HG03558 (cell line): ENCODE data around the gene TSC22D3.

ENCODE experiments used
- ATAC-seq: cut with Tn5 transposase; IDR thresholded peaks from one replicate; pipeline ENCODE4 v1.9.1; 2021; ENCODE audit warnings: moderate number of reproducible peaks; ENCODE audit not compliant: unreplicated experiment; ENCODE audit errors: extremely low read depth

Gene TSC22D3

GRCh38 chrX:107763647-107764046 is 11.9 kb downstream of the TSC22D3 start:
- no peak for ATAC-seq

DNA sequence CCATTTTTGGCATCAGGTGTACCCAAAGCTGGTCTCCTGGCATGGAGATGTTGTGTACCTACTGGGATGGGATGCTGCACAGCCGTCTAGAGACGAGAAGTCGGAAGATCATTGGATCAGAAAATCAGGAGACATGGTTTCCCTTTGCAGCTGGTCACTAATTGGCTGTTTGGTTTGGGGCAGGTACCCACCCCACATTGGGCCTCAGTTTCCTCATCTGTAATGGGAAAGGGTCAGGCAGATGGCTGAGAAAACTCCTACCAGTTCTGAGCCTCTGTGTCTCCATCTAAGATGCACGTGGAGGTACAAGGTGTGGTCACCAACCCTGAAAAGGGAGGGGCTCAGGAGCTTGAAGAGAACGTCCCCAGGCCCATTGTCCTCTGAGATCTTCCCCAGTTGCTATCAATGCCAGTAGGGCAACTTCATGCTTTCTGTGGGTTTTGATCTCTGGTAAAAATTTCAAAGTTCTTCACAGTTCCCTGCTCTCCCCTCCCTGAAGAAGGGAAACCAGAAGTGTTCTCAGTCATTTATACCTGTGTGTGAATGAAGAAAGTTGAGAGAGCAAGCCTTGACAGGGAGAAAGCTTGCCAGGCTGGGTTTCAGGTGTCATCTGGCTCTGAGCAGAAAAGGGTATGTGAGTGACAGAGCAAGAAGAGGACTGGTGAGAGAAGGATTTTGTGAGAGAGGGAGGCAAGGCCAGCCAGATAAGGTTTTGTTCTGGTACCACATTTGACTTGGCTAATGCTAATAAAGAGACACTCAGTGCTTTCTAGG is 15.1 kb downstream of the TSC22D3 start:
- no peak for ATAC-seq

DNA sequence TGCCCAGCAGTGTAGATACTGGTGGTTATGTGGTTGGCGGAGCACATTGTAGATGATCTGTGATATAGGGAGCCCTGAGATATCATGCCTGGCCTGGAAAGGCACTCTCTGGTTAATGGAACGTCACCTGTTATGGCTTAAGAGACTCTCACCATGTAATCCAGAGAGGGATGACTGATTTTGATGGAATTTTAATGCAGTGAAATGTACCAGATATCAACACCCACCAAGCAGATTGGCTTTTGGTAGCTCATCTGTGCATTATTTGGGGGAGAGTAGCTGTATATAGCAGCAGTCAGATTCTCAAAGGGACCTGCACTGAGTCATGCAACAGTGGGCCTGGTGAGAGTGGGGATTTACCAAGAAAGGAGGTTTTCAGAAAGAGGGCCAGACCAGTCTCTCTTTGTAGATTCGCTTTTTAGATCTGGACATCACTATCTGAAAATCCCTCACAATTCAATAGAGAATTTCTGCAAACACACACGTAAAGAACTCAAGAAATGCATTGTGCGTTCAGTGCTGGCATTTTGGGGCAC is 17.3 kb downstream of the TSC22D3 start:
- ATAC-seq: no peak

GRCh38 chrX:107755721-107756120 is 19.9 kb downstream of the TSC22D3 start:
- no peak for ATAC-seq

DNA sequence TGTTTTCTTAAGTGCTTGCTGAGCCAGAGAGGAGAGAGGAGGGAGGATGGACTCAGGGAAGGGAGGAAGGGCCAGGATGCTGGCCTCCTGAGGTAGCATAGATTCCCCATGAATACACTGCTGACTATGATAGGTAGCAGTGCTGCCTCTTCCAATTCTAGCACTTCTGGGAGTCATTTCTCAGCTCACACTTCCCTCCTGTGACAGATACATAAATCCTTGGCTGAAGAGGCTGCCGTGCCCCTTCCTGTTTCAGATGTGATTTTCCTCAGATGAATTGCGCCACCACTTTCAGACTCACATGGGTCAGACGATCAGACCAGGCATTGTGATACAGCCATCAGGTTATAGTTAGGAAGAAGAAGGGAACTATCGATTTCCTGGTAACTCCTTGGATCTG is 22.4 kb downstream of the TSC22D3 start:
- no peak for ATAC-seq

GRCh38 chrX:107752714-107753113 is 22.9 kb downstream of the TSC22D3 start:
- ATAC-seq: no peak

DNA sequence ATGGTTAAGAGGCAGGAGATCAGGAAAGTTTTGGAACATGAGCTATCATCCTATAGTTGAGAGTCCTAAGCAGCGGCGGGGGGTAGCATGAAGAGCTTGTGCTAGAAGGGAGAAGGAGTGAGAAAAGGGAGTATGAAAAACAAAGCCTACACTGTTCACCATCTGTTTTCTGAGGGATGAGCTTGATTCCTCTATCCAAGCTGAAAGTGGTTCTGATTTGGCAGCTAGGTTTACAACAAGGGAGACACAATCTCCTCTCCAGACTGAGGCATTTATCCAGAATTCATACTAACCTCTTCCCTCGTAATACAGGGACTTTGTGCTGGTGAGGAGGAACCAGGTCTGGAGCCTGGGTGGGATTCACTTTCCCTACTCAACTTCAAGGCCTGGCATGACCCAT is 23.5 kb downstream of the TSC22D3 start:
- ATAC-seq: no peak

DNA sequence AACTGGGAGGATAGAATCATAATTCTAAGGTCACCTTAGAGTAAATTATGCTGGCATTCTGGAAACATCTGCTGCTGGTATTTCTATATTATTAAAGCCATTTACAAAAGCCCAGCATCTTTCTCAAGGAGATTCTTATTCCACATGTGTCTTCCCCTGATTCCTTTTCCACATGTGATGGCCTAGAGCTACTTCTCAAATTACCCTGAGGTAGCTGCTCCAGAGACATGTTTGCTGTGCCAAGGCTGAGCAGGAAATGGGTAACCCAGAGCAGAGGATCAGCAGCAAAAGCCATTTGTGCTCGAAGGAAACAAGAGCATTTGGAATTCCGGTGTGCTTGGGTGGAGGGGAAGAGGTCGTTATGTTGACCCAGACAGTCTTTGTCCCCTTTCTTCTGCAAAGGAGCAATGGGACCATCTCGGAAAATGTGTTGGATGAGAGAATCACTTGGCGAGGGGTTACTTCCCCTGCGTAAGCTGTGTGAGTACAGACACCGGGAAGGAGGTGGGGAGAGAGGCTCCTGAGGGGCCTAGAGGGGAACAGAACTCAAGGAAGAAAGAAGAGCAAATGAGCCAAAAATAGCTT is 24.6 kb downstream of the TSC22D3 start:
- ATAC-seq: no peak

DNA sequence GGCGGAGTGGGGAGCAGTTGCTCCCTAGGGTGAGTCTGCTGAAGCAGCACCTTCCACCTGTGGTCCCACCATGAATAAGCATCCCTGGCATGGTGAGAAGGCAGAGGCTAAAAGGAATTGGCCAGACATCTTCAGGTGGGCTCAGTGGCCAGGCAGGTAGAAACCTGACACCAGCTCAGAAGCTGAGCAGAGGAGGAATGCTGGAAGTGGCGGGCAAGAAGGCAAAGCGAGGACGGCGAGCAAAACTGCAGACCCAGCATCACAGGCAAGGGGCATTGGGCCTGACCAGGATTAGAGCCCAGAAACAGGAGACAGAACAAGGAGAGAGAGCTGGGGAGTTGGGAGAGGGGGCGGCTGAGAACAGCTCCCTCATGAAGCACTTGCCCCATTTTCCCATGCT is 25.3 kb downstream of the TSC22D3 start:
- ATAC-seq: no peak

GRCh38 chrX:107748506-107748905 is 27.1 kb downstream of the TSC22D3 start:
- ATAC-seq: no peak

DNA sequence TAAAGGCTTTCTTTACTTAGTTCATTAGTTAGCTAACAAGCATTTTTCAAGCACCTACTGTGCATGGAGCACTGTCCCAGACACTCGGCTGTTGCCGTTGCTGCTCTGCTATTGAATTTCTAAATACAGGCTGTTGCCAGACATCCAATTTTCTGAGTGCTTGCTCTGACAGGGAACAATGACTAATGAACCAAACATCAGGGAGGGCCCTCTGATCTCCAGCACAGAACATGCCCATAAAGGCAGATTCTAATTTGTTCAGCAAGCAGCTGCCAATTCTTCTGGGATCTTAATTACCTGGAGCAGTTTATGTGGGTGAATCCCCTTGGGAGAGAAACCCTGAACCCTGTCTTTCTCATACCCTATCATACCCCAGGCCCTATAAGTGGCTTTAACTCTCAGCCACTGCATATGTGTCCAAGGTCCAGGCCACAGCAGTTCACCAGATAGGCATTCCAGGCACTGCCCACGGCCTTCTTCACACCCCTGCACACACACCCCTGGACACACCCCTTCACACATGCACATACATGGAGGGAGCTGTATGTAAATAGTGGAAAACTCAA is 27.9 kb downstream of the TSC22D3 start:
- ATAC-seq: no peak

- no peak for ATAC-seq
Measured at GRCh38 chrX:107744868-107745267, 30.7 kb downstream of the TSC22D3 start.

GRCh38 chrX:107743995-107744394 is 31.6 kb downstream of the TSC22D3 start:
- no peak for ATAC-seq

DNA sequence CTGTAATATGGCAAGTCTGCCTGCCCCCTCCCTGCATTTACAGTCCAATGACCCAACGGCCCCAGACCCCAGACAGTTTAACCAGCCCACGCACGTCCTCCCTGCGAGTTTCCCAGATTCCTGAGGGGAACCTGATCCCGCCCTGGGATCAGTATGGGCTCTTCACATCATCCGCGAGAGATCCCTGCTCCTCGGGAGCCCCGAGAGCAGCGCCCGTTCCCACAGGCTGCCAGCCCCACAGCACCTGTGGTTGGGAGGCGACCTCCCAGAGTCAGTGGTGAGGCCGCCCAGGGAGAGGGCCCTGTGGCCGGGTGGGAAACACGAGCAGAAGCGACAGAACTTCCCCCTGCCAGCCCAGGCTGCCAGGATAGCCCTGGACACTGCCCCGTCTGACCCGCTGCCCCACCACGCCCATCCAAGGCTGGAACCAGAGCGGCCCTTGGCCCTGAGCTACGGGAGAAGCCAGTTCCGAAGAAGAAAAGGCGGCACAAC is 32.8 kb downstream of the TSC22D3 start:
- no peak for ATAC-seq

DNA sequence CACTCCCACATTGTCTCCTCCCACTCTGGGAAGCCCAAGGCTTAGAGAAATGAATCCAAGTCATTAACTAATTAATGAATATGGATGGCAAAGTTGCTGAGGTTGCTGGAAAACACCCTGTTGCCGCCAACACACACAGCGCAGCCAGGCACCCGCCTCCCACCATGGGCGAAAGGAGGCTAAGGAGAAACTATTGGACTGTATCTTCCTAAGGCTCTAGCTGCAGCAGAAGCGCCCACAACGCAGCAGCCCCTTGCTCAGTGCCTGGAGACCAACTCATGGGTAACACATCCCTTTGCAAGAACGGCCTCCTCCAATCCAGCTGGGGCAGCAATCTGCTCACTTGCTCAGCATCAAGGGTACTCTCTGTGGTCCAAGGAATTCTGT is 34.2 kb downstream of the TSC22D3 start:
- no peak for ATAC-seq

DNA sequence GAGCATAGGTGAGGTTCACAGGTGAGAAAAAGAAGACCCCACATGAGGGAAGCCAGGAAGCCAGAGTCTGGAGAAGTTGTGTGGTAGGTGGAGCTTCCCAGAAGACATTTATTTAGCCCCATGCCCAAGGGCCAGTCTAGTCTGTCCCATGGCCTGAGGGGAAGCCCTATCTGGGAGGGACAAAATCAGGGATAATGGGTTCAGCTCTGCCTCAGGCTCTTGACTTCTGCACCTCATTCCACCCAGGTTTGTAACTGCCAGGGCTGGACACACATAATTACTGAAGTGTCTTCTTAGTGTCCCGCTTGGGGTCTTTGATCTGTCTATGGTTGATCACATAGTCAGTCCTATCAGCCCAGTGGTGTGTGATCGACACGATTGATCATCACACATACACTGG is 36.0 kb downstream of the TSC22D3 start:
- no peak for ATAC-seq

GRCh38 chrX:107738768-107739167 is 36.8 kb downstream of the TSC22D3 start:
- no peak for ATAC-seq

- ATAC-seq: no peak
Measured at GRCh38 chrX:107738272-107738671, 37.3 kb downstream of the TSC22D3 start.

GRCh38 chrX:107736781-107737531 is 38.6 kb downstream of the TSC22D3 start:
- no peak for ATAC-seq

GRCh38 chrX:107734646-107735045 is 40.9 kb downstream of the TSC22D3 start:
- no peak for ATAC-seq

GRCh38 chrX:107733686-107734085 is 41.9 kb downstream of the TSC22D3 start:
- no peak for ATAC-seq
